GM12878 (cell line): ENCODE results near the gene RHBDF2. TPM values are rescaled to one million over a fixed set of nuclear protein-coding genes. Genes with fewer than 3 reads are reported as not detected.

Experiments used
- CBFB ChIP-seq: IDR thresholded peaks from 2 replicates; pipeline ENCODE4 v1.6.1; 2016; ENCODE audit warnings: antibody characterized with exemption, low read depth
- CEBPB ChIP-seq, 2 experiments: fragments of 150-350 bp in 1 of 2; IDR thresholded peaks; 2 replicates each; pipeline ENCODE4 v1.6.1; 2012 to 2014; ENCODE audit warnings: low read depth in 2 of 2, low read length in 2 of 2, borderline replicate concordance in 1 of 2, inconsistent platforms in 1 of 2
- CREB1 ChIP-seq: IDR thresholded peaks from 2 replicates; pipeline ENCODE4 v1.6.1; 2012; ENCODE audit warnings: low read depth, mild to moderate bottlenecking, inconsistent platforms
- EED ChIP-seq: sonication (generic); IDR thresholded peaks from 2 replicates; pipeline ENCODE4 v1.6.1; 2016; ENCODE audit warnings: antibody characterized with exemption, low read depth
- MTA2 ChIP-seq: fragments of 450-650 bp; IDR thresholded peaks from 2 replicates; pipeline ENCODE4 v1.6.1; 2016; ENCODE audit warnings: low read depth, mild to moderate bottlenecking, moderate library complexity
- PAX8 ChIP-seq: fragments of 450-650 bp; IDR thresholded peaks from 2 replicates; pipeline ENCODE4 v1.6.1; 2017; ENCODE audit warnings: mild to moderate bottlenecking, moderate library complexity
- POLR2AphosphoS5 ChIP-seq: IDR thresholded peaks from 2 replicates; pipeline ENCODE4 v1.6.1; 2011; ENCODE audit warnings: mild to moderate bottlenecking, low read length, inconsistent platforms
- RAD21 ChIP-seq: IDR thresholded peaks from 2 replicates; pipeline ENCODE4 v1.6.1; 2011; ENCODE audit warnings: mild to moderate bottlenecking, low read depth, low read length, moderate library complexity; ENCODE audit not compliant: insufficient read depth
- RBBP5 ChIP-seq: fragments of 200-600 bp; sonication (generic); conservative IDR thresholded peaks from 2 replicates; pipeline ENCODE4 v1.6.1; 2016
- RCOR1 ChIP-seq: conservative IDR thresholded peaks from 2 replicates; pipeline ENCODE4 v1.6.1; 2012; ENCODE audit warnings: low read depth, low read length, improper control_type of control experiment
- SREBF1 ChIP-seq: IDR thresholded peaks from 2 replicates; pipeline ENCODE4 v1.6.1; 2012; ENCODE audit warnings: mild to moderate bottlenecking, low read length
- TBL1XR1 ChIP-seq: IDR thresholded peaks from 2 replicates; pipeline ENCODE4 v1.6.1; 2012; ENCODE audit warnings: low read depth, low read length, improper control_type of control experiment
- ZNF217 ChIP-seq: fragments of 450-650 bp; IDR thresholded peaks from 2 replicates; pipeline ENCODE4 v1.6.1; 2017; ENCODE audit warnings: antibody characterized with exemption, mild to moderate bottlenecking
- ZNF622 ChIP-seq: fragments of 450-650 bp; IDR thresholded peaks from 2 replicates; pipeline ENCODE4 v1.6.1; 2017; ENCODE audit warnings: mild to moderate bottlenecking, inconsistent platforms
- polyA plus RNA-seq, 11 experiments: library from polyadenylated mRNA; depleted of rRNA in 4 of 11; unstranded in 6 of 11; stranded (reverse) in 5 of 11; fragments of >200 nt; fragmentation: Nextera tagmentation in 4 of 11; fragmentation: Illumina TruSeq in 1 of 11; extraction: Ambion mirVana in 4 of 11; extraction: Trizol in 1 of 11; gene quantifications; 1 replicate in 1 of 11; 2 replicates in 10 of 11; pipeline versions ENCODE4 v1.2.1 to v1.2.3, GENCODE V29; 2011 to 2016; ENCODE audit warnings: inconsistent platforms in 2 of 11, missing spikeins in 2 of 11, low read depth in 1 of 11
- total RNA-seq, 4 experiments: library from RNA; depleted of rRNA in 3 of 4; stranded (reverse); fragments of >200 nt in 3 of 4; fragmentation: Illumina TruSeq in 1 of 4; extraction: Trizol in 1 of 4; gene quantifications; 2 replicates each; pipeline versions ENCODE4 v1.2.1 to v1.2.3, GENCODE V29; 2013 to 2021
- TF ChIP-seq, protein P1 (sequence below): fragments of 450-650 bp; IDR thresholded peaks from 2 replicates; pipeline ENCODE4 v1.6.1; 2017; ENCODE audit warnings: mild to moderate bottlenecking
- TF ChIP-seq, protein P2 (sequence below): fragments of 450-650 bp; IDR thresholded peaks from 2 replicates; pipeline ENCODE4 v1.6.1; 2016; ENCODE audit warnings: mild to moderate bottlenecking
- TF ChIP-seq, protein P3 (sequence below): fragments of 450-650 bp; IDR thresholded peaks from 2 replicates; pipeline ENCODE4 v1.6.1; 2014; ENCODE audit warnings: mild to moderate bottlenecking
- TF ChIP-seq, protein P4 (sequence below): fragments of 450-650 bp; IDR thresholded peaks from 2 replicates; pipeline ENCODE4 v1.6.1; 2017; ENCODE audit warnings: antibody characterized with exemption, mild to moderate bottlenecking, moderate library complexity
- TF ChIP-seq, protein P5 (sequence below): fragments of 450-650 bp; IDR thresholded peaks from 2 replicates; pipeline ENCODE4 v1.6.1; 2017; ENCODE audit warnings: mild to moderate bottlenecking, low read depth, inconsistent platforms; ENCODE audit not compliant: poor library complexity, severe bottlenecking

Gene RHBDF2
- total and polyA plus RNA-seq, 10 of the 15 experiments (the other 5 are each of a cell fraction or from before 2014, with no cell fraction given) = 0.97 to 43.0 (median 18.7) TPM

DNA sequence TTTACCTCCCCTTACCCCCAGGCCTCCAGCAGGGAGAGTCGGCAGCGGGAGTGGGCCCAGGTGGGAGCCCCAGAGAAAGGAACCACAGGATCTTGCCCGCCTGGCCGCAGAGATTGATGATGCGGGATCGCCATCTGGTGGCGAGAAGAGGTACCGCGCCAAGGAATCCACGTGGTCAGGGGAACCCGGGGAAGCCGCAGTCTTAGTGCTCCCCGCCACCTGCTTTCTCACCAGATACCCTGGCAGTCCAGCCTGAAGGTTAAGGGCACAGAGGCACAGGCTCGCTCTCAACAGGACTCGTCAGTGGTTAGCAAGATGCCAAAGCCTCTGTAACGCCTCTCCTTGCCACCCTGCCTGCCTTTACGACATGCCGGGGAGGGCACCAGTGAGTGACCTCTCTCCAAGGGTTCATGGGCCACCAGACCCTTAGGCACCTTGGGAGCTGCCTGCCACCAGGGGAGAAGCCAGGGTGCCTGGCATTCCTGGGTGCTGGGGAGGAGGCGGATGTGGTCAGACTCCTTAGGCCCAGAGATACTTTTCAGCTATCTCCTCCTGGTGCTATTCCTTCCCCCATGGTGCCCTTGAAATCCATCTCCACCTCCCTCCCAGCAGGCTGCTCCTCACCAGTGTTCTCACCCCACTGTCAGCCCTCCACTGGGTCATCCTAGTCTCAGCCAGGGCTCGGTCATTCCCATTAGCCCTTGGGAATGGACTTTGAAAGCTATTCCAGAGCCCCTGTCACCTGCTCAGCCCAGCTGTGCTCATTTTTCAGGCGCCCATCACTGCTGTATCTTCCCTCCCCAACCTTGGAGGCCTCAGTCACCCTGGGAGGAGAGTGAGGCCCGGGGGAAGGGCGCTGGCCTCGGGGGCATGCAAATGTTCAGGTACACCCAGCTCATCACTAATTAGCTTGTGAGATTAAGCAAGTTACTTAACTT, 5.5 kb upstream of the RHBDF2 start (continued):
- TF ChIP-seq MTA2 (no peak), POLR2AphosphoS5 (no peak), EED (no peak), RAD21 (peak; percentile 97), TBL1XR1 (no peak), CBFB (peak; percentile 47; the same call in 1 of the 2 replicates), RBBP5 (no peak), CEBPB (IDR thresholded peaks at IDR 0.05; ENCODE audit: borderline replicate concordance in 1 of 2, low read depth in 2 of 2, low read length in 2 of 2) (no peak), ZNF217 (no peak), CREB1 (no peak), SREBF1 (no peak), PAX8 (no peak), RCOR1 (0 out of 2 replicates have a peak, but pooled peaks have one; percentile 50), ZNF622 (no peak)
- TF ChIP-seq, protein P1, sequence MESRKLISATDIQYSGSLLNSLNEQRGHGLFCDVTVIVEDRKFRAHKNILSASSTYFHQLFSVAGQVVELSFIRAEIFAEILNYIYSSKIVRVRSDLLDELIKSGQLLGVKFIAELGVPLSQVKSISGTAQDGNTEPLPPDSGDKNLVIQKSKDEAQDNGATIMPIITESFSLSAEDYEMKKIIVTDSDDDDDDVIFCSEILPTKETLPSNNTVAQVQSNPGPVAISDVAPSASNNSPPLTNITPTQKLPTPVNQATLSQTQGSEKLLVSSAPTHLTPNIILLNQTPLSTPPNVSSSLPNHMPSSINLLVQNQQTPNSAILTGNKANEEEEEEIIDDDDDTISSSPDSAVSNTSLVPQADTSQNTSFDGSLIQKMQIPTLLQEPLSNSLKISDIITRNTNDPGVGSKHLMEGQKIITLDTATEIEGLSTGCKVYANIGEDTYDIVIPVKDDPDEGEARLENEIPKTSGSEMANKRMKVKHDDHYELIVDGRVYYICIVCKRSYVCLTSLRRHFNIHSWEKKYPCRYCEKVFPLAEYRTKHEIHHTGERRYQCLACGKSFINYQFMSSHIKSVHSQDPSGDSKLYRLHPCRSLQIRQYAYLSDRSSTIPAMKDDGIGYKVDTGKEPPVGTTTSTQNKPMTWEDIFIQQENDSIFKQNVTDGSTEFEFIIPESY = no peak
- TF ChIP-seq, protein P2, sequence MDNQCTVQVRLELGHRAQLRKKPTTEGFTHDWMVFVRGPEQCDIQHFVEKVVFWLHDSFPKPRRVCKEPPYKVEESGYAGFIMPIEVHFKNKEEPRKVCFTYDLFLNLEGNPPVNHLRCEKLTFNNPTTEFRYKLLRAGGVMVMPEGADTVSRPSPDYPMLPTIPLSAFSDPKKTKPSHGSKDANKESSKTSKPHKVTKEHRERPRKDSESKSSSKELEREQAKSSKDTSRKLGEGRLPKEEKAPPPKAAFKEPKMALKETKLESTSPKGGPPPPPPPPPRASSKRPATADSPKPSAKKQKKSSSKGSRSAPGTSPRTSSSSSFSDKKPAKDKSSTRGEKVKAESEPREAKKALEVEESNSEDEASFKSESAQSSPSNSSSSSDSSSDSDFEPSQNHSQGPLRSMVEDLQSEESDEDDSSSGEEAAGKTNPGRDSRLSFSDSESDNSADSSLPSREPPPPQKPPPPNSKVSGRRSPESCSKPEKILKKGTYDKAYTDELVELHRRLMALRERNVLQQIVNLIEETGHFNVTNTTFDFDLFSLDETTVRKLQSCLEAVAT = no peak
- TF ChIP-seq, protein P3, sequence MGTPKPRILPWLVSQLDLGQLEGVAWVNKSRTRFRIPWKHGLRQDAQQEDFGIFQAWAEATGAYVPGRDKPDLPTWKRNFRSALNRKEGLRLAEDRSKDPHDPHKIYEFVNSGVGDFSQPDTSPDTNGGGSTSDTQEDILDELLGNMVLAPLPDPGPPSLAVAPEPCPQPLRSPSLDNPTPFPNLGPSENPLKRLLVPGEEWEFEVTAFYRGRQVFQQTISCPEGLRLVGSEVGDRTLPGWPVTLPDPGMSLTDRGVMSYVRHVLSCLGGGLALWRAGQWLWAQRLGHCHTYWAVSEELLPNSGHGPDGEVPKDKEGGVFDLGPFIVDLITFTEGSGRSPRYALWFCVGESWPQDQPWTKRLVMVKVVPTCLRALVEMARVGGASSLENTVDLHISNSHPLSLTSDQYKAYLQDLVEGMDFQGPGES = no peak
- TF ChIP-seq, protein P4, sequence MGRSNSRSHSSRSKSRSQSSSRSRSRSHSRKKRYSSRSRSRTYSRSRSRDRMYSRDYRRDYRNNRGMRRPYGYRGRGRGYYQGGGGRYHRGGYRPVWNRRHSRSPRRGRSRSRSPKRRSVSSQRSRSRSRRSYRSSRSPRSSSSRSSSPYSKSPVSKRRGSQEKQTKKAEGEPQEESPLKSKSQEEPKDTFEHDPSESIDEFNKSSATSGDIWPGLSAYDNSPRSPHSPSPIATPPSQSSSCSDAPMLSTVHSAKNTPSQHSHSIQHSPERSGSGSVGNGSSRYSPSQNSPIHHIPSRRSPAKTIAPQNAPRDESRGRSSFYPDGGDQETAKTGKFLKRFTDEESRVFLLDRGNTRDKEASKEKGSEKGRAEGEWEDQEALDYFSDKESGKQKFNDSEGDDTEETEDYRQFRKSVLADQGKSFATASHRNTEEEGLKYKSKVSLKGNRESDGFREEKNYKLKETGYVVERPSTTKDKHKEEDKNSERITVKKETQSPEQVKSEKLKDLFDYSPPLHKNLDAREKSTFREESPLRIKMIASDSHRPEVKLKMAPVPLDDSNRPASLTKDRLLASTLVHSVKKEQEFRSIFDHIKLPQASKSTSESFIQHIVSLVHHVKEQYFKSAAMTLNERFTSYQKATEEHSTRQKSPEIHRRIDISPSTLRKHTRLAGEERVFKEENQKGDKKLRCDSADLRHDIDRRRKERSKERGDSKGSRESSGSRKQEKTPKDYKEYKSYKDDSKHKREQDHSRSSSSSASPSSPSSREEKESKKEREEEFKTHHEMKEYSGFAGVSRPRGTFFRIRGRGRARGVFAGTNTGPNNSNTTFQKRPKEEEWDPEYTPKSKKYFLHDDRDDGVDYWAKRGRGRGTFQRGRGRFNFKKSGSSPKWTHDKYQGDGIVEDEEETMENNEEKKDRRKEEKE = no peak
- TF ChIP-seq, protein P5, sequence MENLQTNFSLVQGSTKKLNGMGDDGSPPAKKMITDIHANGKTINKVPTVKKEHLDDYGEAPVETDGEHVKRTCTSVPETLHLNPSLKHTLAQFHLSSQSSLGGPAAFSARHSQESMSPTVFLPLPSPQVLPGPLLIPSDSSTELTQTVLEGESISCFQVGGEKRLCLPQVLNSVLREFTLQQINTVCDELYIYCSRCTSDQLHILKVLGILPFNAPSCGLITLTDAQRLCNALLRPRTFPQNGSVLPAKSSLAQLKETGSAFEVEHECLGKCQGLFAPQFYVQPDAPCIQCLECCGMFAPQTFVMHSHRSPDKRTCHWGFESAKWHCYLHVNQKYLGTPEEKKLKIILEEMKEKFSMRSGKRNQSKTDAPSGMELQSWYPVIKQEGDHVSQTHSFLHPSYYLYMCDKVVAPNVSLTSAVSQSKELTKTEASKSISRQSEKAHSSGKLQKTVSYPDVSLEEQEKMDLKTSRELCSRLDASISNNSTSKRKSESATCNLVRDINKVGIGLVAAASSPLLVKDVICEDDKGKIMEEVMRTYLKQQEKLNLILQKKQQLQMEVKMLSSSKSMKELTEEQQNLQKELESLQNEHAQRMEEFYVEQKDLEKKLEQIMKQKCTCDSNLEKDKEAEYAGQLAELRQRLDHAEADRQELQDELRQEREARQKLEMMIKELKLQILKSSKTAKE = no peak
